PC-3 (cell line): ENCODE data around the gene BEST2.

Source experiments
- EZH2 ChIP-seq: fragments of 300-600 bp; sonication (generic); IDR thresholded peaks from one replicate; pipeline ENCODE4 v1.6.1; 2017; ENCODE audit warnings: antibody characterized with exemption, mild to moderate bottlenecking, low read length; ENCODE audit not compliant: unreplicated experiment
- TF ChIP-seq, protein P1 (sequence below): fragments of 300-600 bp; sonication (generic); conservative IDR thresholded peaks from 2 replicates; pipeline ENCODE4 v1.5.1; 2017; ENCODE audit warnings: antibody characterized with exemption, low read depth, mild to moderate bottlenecking, low read length

- TF ChIP-seq, protein P1, sequence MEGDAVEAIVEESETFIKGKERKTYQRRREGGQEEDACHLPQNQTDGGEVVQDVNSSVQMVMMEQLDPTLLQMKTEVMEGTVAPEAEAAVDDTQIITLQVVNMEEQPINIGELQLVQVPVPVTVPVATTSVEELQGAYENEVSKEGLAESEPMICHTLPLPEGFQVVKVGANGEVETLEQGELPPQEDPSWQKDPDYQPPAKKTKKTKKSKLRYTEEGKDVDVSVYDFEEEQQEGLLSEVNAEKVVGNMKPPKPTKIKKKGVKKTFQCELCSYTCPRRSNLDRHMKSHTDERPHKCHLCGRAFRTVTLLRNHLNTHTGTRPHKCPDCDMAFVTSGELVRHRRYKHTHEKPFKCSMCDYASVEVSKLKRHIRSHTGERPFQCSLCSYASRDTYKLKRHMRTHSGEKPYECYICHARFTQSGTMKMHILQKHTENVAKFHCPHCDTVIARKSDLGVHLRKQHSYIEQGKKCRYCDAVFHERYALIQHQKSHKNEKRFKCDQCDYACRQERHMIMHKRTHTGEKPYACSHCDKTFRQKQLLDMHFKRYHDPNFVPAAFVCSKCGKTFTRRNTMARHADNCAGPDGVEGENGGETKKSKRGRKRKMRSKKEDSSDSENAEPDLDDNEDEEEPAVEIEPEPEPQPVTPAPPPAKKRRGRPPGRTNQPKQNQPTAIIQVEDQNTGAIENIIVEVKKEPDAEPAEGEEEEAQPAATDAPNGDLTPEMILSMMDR: no peak
- no peak for TF ChIP-seq EZH2
These were observed 37.7 kb downstream of the BEST2 start for GRCh38 chr19:12789098-12789903.
